Activated B cell treated with CpG ODN at 0.5 μM for 24 hours (primary cell): Measurements from ENCODE around the gene SLC25A42. TPM values are rescaled to one million over a fixed set of nuclear protein-coding genes. Genes with fewer than 3 reads are reported as not detected.
"Not testable (repeated sequence)": the region's sequence is repeated elsewhere in the genome, so short reads cannot be mapped to it uniquely, and the experiment has no call there.

Experiments
- ATAC-seq: fragments of 200-7000 bp; cut with Tn5 transposase; one replicate; pipeline ENCODE4 v1.10.0; 2021; ENCODE audit warnings: low read depth, mild to moderate bottlenecking, moderate library complexity
- CTCF ChIA-PET: fragments of 350-600 bp; sonication (Branson Sonifier 250); formaldehyde crosslinking; loops from one replicate; lab custom pipeline; 2021; ENCODE audit warnings: antibody characterized with exemption; lab: Charles Lee
- POLR2A ChIA-PET: fragments of 350-600 bp; sonication (Branson Sonifier 250); formaldehyde crosslinking; loops from one replicate; lab custom pipeline; 2021; ENCODE audit warnings: antibody characterized with exemption; lab: Charles Lee
- DNase-seq: peaks from one replicate; pipeline ENCODE4 v3.0.0; 2022
- H3K27ac Mint-ChIP-seq: one replicate; pipeline ENCODE4 v1.8.0; 2020; ENCODE audit warnings: mixed read lengths
- H3K27me3 Mint-ChIP-seq: one replicate; pipeline ENCODE4 v1.8.0; 2021; ENCODE audit warnings: mixed read lengths
- H3K36me3 Mint-ChIP-seq: one replicate; pipeline ENCODE4 v1.8.0; 2021; ENCODE audit warnings: low read depth, mixed read lengths
- H3K4me1 Mint-ChIP-seq: one replicate; pipeline ENCODE4 v1.8.0; 2021; ENCODE audit warnings: mixed read lengths
- H3K4me3 Mint-ChIP-seq: one replicate; pipeline ENCODE4 v1.8.0; 2020; ENCODE audit warnings: mild to moderate bottlenecking, mixed read lengths
- H3K9me3 Mint-ChIP-seq: one replicate; pipeline ENCODE4 v1.8.0; 2020; ENCODE audit warnings: mixed read lengths
- CTCF ChIP-seq: fragments of 200-600 bp; IDR thresholded peaks from one replicate; pipeline ENCODE4 v1.8.0; 2022; ENCODE audit warnings: antibody characterized with exemption, mild to moderate bottlenecking
- intact Hi-C: fragments of 100-400 bp; cut with micrococcal nuclease; formaldehyde crosslinking; loops from one replicate; pipeline ENCODE4 v1.15.1; 2024
- total RNA-seq: library from RNA; stranded (reverse); gene quantifications from 2 replicates; pipeline ENCODE4 v1.2.3, GENCODE V29; 2022

Gene SLC25A42
- total RNA-seq, 1 donor from 2014 or later, result 17.5 TPM

GRCh38 chr19:19101540-19101939, 37.7 kb downstream of the SLC25A42 start:
- intact Hi-C loops, result no loop called here
- ATAC-seq, result no peak
- TF ChIP-seq CTCF, result no peak
- Mint-ChIP-seq H3K36me3 (peaks cover 43% of the 10 kb centered on the region), H3K9me3 (no peaks in the 10 kb centered on the region), H3K4me3 (no peak overlapping the region), H3K27ac (no peak overlapping the region), H3K27me3 (no peaks in the 10 kb centered on the region), H3K4me1 (peaks cover 11% of the 10 kb centered on the region)
- CTCF ChIA-PET, result no interaction called here
- no peak for DNase-seq
- POLR2A ChIA-PET, result no interaction called here

- Mint-ChIP-seq H3K4me1 (peaks cover 11% of the 10 kb centered on the region), H3K36me3 (peaks cover 42% of the 10 kb centered on the region)
- intact Hi-C loops, ATAC-seq, H3K9me3 Mint-ChIP-seq, H3K27me3 Mint-ChIP-seq, H3K4me3 Mint-ChIP-seq, CTCF ChIA-PET, POLR2A ChIA-PET, DNase-seq, H3K27ac Mint-ChIP-seq: not testable (repeated sequence)
These were observed 38.8 kb downstream of the SLC25A42 start for GRCh38 chr19:19102566-19102965.

GRCh38 chr19:19103167-19103566, 39.4 kb downstream of the SLC25A42 start:
- ChIA-PET POLR2A (no interaction called here), CTCF (no interaction called here)
- no peak overlapping the region for H3K4me3 Mint-ChIP-seq
- no peak for DNase-seq
- intact Hi-C loops, result no loop called here
- H3K27me3 Mint-ChIP-seq, result no peaks in the 10 kb centered on the region
- no peak for ATAC-seq
- no peak overlapping the region for H3K27ac Mint-ChIP-seq
- H3K36me3 Mint-ChIP-seq, result peaks cover 44% of the 10 kb centered on the region
- TF ChIP-seq CTCF, result no peak
- H3K4me1 Mint-ChIP-seq, result peaks cover 11% of the 10 kb centered on the region
- H3K9me3 Mint-ChIP-seq, result no peaks in the 10 kb centered on the region

- H3K4me3 Mint-ChIP-seq, result peak overlapping the region; percentile 78
- no peak for TF ChIP-seq CTCF
- no peak for DNase-seq
- ChIA-PET CTCF (no interaction called here), POLR2A (interaction anchor here (0.8 to 1.0 kb wide), 2 partner anchors 40 to 404 kb away, joined by 3 to 4 read pairs; no protein-coding TSS in a partner anchor)
- peaks cover 18% of the 10 kb centered on the region for H3K4me1 Mint-ChIP-seq
- intact Hi-C loops, result no loop called here
- H3K36me3 Mint-ChIP-seq, result peaks cover 34% of the 10 kb centered on the region
- H3K9me3 Mint-ChIP-seq, result no peaks in the 10 kb centered on the region
- H3K27ac Mint-ChIP-seq, result peak overlapping the region; percentile 35
- no peaks in the 10 kb centered on the region for H3K27me3 Mint-ChIP-seq
- peak; percentile 72 for ATAC-seq
These were observed 41.7 kb downstream of the SLC25A42 start for GRCh38 chr19:19105365-19106055.

- intact Hi-C loops, result no loop called here
- CTCF ChIA-PET, result no interaction called here
- peaks cover 28% of the 10 kb centered on the region for H3K36me3 Mint-ChIP-seq
- peak overlapping the region; percentile 78 for H3K4me3 Mint-ChIP-seq
- DNase-seq (no peak), ATAC-seq (peak; percentile 36)
- H3K27ac Mint-ChIP-seq, result peak overlapping the region; percentile 35
- no peaks in the 10 kb centered on the region for H3K9me3 Mint-ChIP-seq
- no peaks in the 10 kb centered on the region for H3K27me3 Mint-ChIP-seq
- TF ChIP-seq CTCF, result no peak
- POLR2A ChIA-PET, result interaction anchor here (0.8 kb wide), 1 partner anchor 405 kb away, joined by 3 read pairs; no protein-coding TSS in a partner anchor
- peaks cover 23% of the 10 kb centered on the region for H3K4me1 Mint-ChIP-seq
These were observed 42.3 kb downstream of the SLC25A42 start for GRCh38 chr19:19106056-19106551.

- H3K9me3 Mint-ChIP-seq, DNase-seq, intact Hi-C loops, CTCF ChIA-PET, H3K27me3 Mint-ChIP-seq, POLR2A ChIA-PET, H3K27ac Mint-ChIP-seq, H3K4me3 Mint-ChIP-seq, ATAC-seq: not testable (repeated sequence)
- Mint-ChIP-seq H3K4me1 (peaks cover 30% of the 10 kb centered on the region), H3K36me3 (peaks cover 28% of the 10 kb centered on the region)
These were observed 43.1 kb downstream of the SLC25A42 start for GRCh38 chr19:19106938-19107337.
